ENCODE data around the gene APOLD1.

DNA sequence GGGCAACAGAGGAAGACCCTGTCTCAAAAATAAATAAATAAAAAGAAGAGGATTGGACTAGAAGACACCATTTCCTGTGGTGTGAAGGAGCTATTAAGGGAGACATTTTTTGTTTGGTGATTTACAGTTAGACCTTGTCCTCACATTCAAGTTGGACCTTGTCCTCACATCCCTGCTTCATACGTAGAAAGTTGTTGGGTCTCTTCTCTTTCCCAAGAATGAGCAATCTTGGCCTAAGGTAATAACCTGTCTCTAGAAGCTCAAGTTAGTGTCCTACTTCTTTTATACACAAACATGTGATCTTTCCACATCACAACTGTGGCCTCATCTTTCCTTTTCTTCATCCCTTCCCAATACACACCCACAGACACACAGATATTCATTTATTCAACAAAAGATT is 13.0 kb downstream of the APOLD1 start:
- TF ChIP-seq, protein P1, sequence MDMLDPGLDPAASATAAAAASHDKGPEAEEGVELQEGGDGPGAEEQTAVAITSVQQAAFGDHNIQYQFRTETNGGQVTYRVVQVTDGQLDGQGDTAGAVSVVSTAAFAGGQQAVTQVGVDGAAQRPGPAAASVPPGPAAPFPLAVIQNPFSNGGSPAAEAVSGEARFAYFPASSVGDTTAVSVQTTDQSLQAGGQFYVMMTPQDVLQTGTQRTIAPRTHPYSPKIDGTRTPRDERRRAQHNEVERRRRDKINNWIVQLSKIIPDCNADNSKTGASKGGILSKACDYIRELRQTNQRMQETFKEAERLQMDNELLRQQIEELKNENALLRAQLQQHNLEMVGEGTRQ (IDR thresholded peaks at IDR 0.05): no peak
- TF ChIP-seq, protein P2, sequence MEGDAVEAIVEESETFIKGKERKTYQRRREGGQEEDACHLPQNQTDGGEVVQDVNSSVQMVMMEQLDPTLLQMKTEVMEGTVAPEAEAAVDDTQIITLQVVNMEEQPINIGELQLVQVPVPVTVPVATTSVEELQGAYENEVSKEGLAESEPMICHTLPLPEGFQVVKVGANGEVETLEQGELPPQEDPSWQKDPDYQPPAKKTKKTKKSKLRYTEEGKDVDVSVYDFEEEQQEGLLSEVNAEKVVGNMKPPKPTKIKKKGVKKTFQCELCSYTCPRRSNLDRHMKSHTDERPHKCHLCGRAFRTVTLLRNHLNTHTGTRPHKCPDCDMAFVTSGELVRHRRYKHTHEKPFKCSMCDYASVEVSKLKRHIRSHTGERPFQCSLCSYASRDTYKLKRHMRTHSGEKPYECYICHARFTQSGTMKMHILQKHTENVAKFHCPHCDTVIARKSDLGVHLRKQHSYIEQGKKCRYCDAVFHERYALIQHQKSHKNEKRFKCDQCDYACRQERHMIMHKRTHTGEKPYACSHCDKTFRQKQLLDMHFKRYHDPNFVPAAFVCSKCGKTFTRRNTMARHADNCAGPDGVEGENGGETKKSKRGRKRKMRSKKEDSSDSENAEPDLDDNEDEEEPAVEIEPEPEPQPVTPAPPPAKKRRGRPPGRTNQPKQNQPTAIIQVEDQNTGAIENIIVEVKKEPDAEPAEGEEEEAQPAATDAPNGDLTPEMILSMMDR (IDR thresholded peaks at IDR 0.05): no peak
- TF ChIP-seq SMC3 (IDR thresholded peaks at IDR 0.05): no peak
- no peak for TF ChIP-seq SREBF2 (IDR thresholded peaks at IDR 0.05)
- TF ChIP-seq POLR2A (IDR thresholded peaks at IDR 0.05; ENCODE audit: low read length): no peak
- TF ChIP-seq, protein P3, sequence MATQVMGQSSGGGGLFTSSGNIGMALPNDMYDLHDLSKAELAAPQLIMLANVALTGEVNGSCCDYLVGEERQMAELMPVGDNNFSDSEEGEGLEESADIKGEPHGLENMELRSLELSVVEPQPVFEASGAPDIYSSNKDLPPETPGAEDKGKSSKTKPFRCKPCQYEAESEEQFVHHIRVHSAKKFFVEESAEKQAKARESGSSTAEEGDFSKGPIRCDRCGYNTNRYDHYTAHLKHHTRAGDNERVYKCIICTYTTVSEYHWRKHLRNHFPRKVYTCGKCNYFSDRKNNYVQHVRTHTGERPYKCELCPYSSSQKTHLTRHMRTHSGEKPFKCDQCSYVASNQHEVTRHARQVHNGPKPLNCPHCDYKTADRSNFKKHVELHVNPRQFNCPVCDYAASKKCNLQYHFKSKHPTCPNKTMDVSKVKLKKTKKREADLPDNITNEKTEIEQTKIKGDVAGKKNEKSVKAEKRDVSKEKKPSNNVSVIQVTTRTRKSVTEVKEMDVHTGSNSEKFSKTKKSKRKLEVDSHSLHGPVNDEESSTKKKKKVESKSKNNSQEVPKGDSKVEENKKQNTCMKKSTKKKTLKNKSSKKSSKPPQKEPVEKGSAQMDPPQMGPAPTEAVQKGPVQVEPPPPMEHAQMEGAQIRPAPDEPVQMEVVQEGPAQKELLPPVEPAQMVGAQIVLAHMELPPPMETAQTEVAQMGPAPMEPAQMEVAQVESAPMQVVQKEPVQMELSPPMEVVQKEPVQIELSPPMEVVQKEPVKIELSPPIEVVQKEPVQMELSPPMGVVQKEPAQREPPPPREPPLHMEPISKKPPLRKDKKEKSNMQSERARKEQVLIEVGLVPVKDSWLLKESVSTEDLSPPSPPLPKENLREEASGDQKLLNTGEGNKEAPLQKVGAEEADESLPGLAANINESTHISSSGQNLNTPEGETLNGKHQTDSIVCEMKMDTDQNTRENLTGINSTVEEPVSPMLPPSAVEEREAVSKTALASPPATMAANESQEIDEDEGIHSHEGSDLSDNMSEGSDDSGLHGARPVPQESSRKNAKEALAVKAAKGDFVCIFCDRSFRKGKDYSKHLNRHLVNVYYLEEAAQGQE (IDR thresholded peaks at IDR 0.05): no peak
- TF ChIP-seq KDM1A (IDR thresholded peaks at IDR 0.05; ENCODE audit: low read depth): no peak
- no peak for TF ChIP-seq ZC3H11A (IDR thresholded peaks at IDR 0.05)
- TF ChIP-seq PHF8 (IDR thresholded peaks at IDR 0.05; ENCODE audit: borderline replicate concordance, low read depth): no peak
